Prostate gland (tissue), 2 donors: ENCODE measurements around the gene EP400. TPM values are rescaled to one million over a fixed set of nuclear protein-coding genes. Genes with fewer than 3 reads are reported as not detected.

Source experiments
- DNase-seq: peaks from one replicate; pipeline ENCODE4 v3.0.0-alpha.2; 2019; ENCODE audit warnings: low spot score
- H3K27ac ChIP-seq, 2 donors: fragments of 200-600 bp; sonication (generic); 2 replicates each; pipeline ENCODE4 v1.5.1; 2017 to 2019
- H3K27me3 ChIP-seq: fragments of 200-600 bp; sonication (generic); replicated peaks from 2 replicates; pipeline ENCODE4 v1.5.1; 2019; ENCODE audit not compliant: insufficient read depth
- H3K36me3 ChIP-seq, 2 donors: fragments of 200-600 bp; sonication (generic); 1 replicate in 1 of 2; 2 replicates in 1 of 2; pipeline versions ENCODE4 v1.5.1 to v1.8.1; 2017 to 2019
- H3K4me1 ChIP-seq: fragments of 200-600 bp; sonication (generic); replicated peaks from 2 replicates; pipeline ENCODE4 v1.5.1; 2019
- H3K4me3 ChIP-seq, 2 donors: fragments of 200-600 bp; sonication (generic); 2 replicates each; pipeline ENCODE4 v1.5.1; 2017 to 2019
- H3K9me3 ChIP-seq: fragments of 200-600 bp; sonication (generic); 2 replicates; pipeline ENCODE4 v1.5.1; 2017
- CTCF ChIP-seq, 4 experiments: fragments of 200-600 bp in 2 of 4; fragments of 450-650 bp in 2 of 4; sonication (generic) in 2 of 4; IDR thresholded peaks; 1 replicate in 3 of 4; 2 replicates in 1 of 4; pipeline ENCODE4 v1.5.1; 2016 to 2019; ENCODE audit warnings: antibody characterized with exemption in 4 of 4, mild to moderate bottlenecking in 2 of 4, moderate library complexity in 2 of 4
- POLR2A ChIP-seq: fragments of 450-650 bp; IDR thresholded peaks from one replicate; pipeline ENCODE4 v1.6.1; 2016; ENCODE audit warnings: antibody characterized with exemption, mild to moderate bottlenecking
- POLR2AphosphoS5 ChIP-seq: sonication (generic); formaldehyde crosslinking; IDR thresholded peaks from one replicate; pipeline ENCODE4 v1.6.1; 2017; ENCODE audit warnings: antibody characterized with exemption
- WGBS: methylation state at CpG from one replicate; pipeline ENCODE4 v1.1.5; 2018; 5-methylcytosine and 5-hydroxymethylcytosine counted together
- intact Hi-C: fragments of 100-400 bp; cut with DNase I; formaldehyde crosslinking; loops from one replicate; pipeline ENCODE4 v1.14.2; 2022
- total RNA-seq, 2 donors: library from RNA; depleted of rRNA; stranded (reverse); fragments of >200 nt; gene quantifications; one replicate each; pipeline ENCODE4 v1.1.0, GENCODE V29; 2016

EP400 gene
- total RNA-seq, 2 donors from 2014 or later: 22.3 to 46.2 TPM

GRCh38 chr12:132108211-132108832 lies 158.6 kb downstream of the EP400 start:
- Histone ChIP-seq H3K4me1 (no peaks in the 10 kb centered on the region), H3K27me3 (no peaks in the 10 kb centered on the region), H3K27ac (no peak overlapping the region), H3K4me3 (no peak overlapping the region), H3K36me3 (no peaks in the 10 kb centered on the region), H3K9me3 (no peaks in the 10 kb centered on the region)
- DNase-seq: no peak
- 74% methylated on average over 16 of the region's 16 CpGs for WGBS
- TF ChIP-seq CTCF (IDR thresholded peaks at IDR 0.05) (no peak), POLR2A (no peak), POLR2AphosphoS5 (no peak)
- intact Hi-C loops: no loop called here

- Histone ChIP-seq H3K36me3 (no peaks in the 10 kb centered on the region), H3K27me3 (no peaks in the 10 kb centered on the region), H3K9me3 (no peaks in the 10 kb centered on the region), H3K4me1 (no peaks in the 10 kb centered on the region), H3K4me3 (no peak overlapping the region), H3K27ac (no peak overlapping the region)
- 91% methylated on average over 8 of the region's 8 CpGs for WGBS
- no peak for DNase-seq
- intact Hi-C loops: no loop called here
- TF ChIP-seq POLR2AphosphoS5 (no peak), POLR2A (no peak), CTCF (IDR thresholded peaks at IDR 0.05) (no peak)
Measured at GRCh38 chr12:132109741-132110140, 160.0 kb downstream of the EP400 start.

GRCh38 chr12:132110677-132111076 lies 160.9 kb downstream of the EP400 start:
- 95% methylated on average over 3 of the region's 3 CpGs for WGBS
- Histone ChIP-seq H3K36me3 (no peaks in the 10 kb centered on the region), H3K4me1 (no peaks in the 10 kb centered on the region), H3K27ac (no peak overlapping the region), H3K27me3 (no peaks in the 10 kb centered on the region), H3K9me3 (no peaks in the 10 kb centered on the region), H3K4me3 (no peak overlapping the region)
- DNase-seq: no peak
- intact Hi-C loops: no loop called here
- TF ChIP-seq POLR2A (no peak), POLR2AphosphoS5 (no peak), CTCF (IDR thresholded peaks at IDR 0.05) (no peak)

- intact Hi-C loops: no loop called here
- no peaks in the 10 kb centered on the region for H3K4me1 ChIP-seq
- H3K4me3 ChIP-seq: no peak overlapping the region
- TF ChIP-seq CTCF (IDR thresholded peaks at IDR 0.05) (no peak), POLR2A (no peak), POLR2AphosphoS5 (no peak)
- 88% methylated on average over 19 of the region's 19 CpGs for WGBS
- no peak overlapping the region for H3K27ac ChIP-seq
- no peak for DNase-seq
- no peaks in the 10 kb centered on the region for H3K27me3 ChIP-seq
- no peaks in the 10 kb centered on the region for H3K9me3 ChIP-seq
- no peaks in the 10 kb centered on the region for H3K36me3 ChIP-seq
Measured at GRCh38 chr12:132111654-132112304, 162.0 kb downstream of the EP400 start.

GRCh38 chr12:132114667-132115066 lies 164.9 kb downstream of the EP400 start:
- Histone ChIP-seq H3K9me3 (no peaks in the 10 kb centered on the region), H3K27ac (no peak overlapping the region), H3K4me3 (no peak overlapping the region), H3K27me3 (no peaks in the 10 kb centered on the region), H3K36me3 (no peaks in the 10 kb centered on the region), H3K4me1 (no peaks in the 10 kb centered on the region)
- no peak for DNase-seq
- 94% methylated on average over 6 of the region's 6 CpGs for WGBS
- intact Hi-C loops: no loop called here
- TF ChIP-seq POLR2AphosphoS5: no peak
- TF ChIP-seq POLR2A: no peak
- no peak for TF ChIP-seq CTCF (IDR thresholded peaks at IDR 0.05)
